Keratinocyte (primary cell): Measurements from ENCODE around the gene SLC44A5. TPM values are rescaled to one million over a fixed set of nuclear protein-coding genes. Genes with fewer than 3 reads are reported as not detected.

Source experiments
- DNase-seq: peaks from one replicate; pipeline ENCODE4 v3.0.0-alpha.2; 2011; ENCODE audit warnings: low read depth, missing footprints, low spot score
- FAIRE-seq: peaks from 2 replicates; lab custom pipeline; 2011; peaks lifted over from hg19 to GRCh38; lab: Jason Lieb, UNC
- H2AFZ ChIP-seq: 2 replicates; pipeline ENCODE4 v1.6.0; 2012; ENCODE audit warnings: low read length, control low read depth, inconsistent platforms; ENCODE audit not compliant: control insufficient read depth
- H3K27ac ChIP-seq: 2 replicates; pipeline ENCODE4 v1.5.1; 2011; ENCODE audit warnings: low read length; ENCODE audit not compliant: control insufficient read depth, insufficient read depth
- H3K27me3 ChIP-seq: 3 replicates; pipeline ENCODE4 v1.6.0; 2011; ENCODE audit warnings: low read length; ENCODE audit not compliant: control insufficient read depth, insufficient read depth; ENCODE audit errors: extremely low read depth
- H3K36me3 ChIP-seq, 2 experiments: 2 replicates in 1 of 2; 3 replicates in 1 of 2; pipeline ENCODE4 v1.5.1; 2011; ENCODE audit warnings: low read length in 2 of 2, mild to moderate bottlenecking in 1 of 2; ENCODE audit not compliant: control insufficient read depth in 2 of 2, insufficient read depth in 2 of 2; ENCODE audit errors: extremely low read depth in 1 of 2
- H3K4me1 ChIP-seq: 3 replicates; pipeline ENCODE4 v1.5.1; 2011; ENCODE audit warnings: low read length; ENCODE audit not compliant: control insufficient read depth, insufficient read depth; ENCODE audit errors: extremely low read depth
- H3K4me2 ChIP-seq: 3 replicates; pipeline ENCODE4 v1.6.0; 2011; ENCODE audit warnings: low read depth, low read length; ENCODE audit not compliant: control insufficient read depth, insufficient read depth; ENCODE audit errors: extremely low read depth
- H3K4me3 ChIP-seq, 3 experiments: fragments of 200-600 bp in 1 of 3; sonication (generic) in 1 of 3; 2 replicates in 2 of 3; 3 replicates in 1 of 3; pipeline ENCODE4 v1.5.1; 2011 to 2016; ENCODE audit warnings: low read length in 3 of 3, mild to moderate bottlenecking in 3 of 3, control low read depth in 2 of 3, inconsistent platforms in 1 of 3, low read depth in 1 of 3, mixed read lengths in 1 of 3, mixed run types in 1 of 3, moderate library complexity in 1 of 3; ENCODE audit not compliant: control insufficient read depth in 2 of 3, insufficient read depth in 2 of 3; ENCODE audit errors: extremely low read depth in 1 of 3
- H3K79me2 ChIP-seq: 2 replicates; pipeline ENCODE4 v1.6.0; 2012; ENCODE audit warnings: low read length; ENCODE audit not compliant: control insufficient read depth, insufficient read depth
- H3K9ac ChIP-seq: 3 replicates; pipeline ENCODE4 v1.6.0; 2011; ENCODE audit warnings: low read length; ENCODE audit not compliant: control insufficient read depth, insufficient read depth; ENCODE audit errors: extremely low read depth
- H3K9me1 ChIP-seq: 3 replicates; pipeline ENCODE4 v1.6.0; 2011; ENCODE audit warnings: low read length; ENCODE audit not compliant: control insufficient read depth, insufficient read depth; ENCODE audit errors: extremely low read depth
- H3K9me3 ChIP-seq: 2 replicates; pipeline ENCODE4 v1.5.1; 2012; ENCODE audit warnings: low read depth, low read length; ENCODE audit not compliant: control insufficient read depth
- H4K20me1 ChIP-seq: 3 replicates; pipeline ENCODE4 v1.6.0; 2011; ENCODE audit warnings: low read length; ENCODE audit not compliant: control insufficient read depth, insufficient read depth; ENCODE audit errors: extremely low read depth
- EZH2 ChIP-seq: IDR thresholded peaks from one replicate; pipeline ENCODE4 v1.6.1; 2012; ENCODE audit warnings: inconsistent platforms, mild to moderate bottlenecking, low read length, moderate library complexity
- dilution Hi-C: fragments of 300-500 bp; cut with MboI; formaldehyde crosslinking; loops from one replicate; pipeline ENCODE4 v1.7.0; 2020; ENCODE audit warnings: low sequenced_read_pairs; ENCODE audit not compliant: extremely low pct_ligation_motif_present
- polyA plus RNA-seq, 5 experiments: library from polyadenylated mRNA; depleted of rRNA in 3 of 5; stranded (reverse) in 3 of 5; stranded (forward) in 1 of 5; unstranded in 1 of 5; fragments of >200 nt; gene quantifications; 1 replicate in 1 of 5; 2 replicates in 3 of 5; 3 replicates in 1 of 5; pipeline versions ENCODE4 v1.2.1 to v1.2.3, GENCODE V29; 2011 to 2012; ENCODE audit warnings: missing spikeins in 2 of 5, low read depth in 1 of 5, low replicate concordance in 1 of 5
- TF ChIP-seq, protein P1 (sequence below), 3 experiments: IDR thresholded peaks in 1 of 3; conservative IDR thresholded peaks in 1 of 3; optimal IDR thresholded peaks in 1 of 3; 2 replicates in 2 of 3; 3 replicates in 1 of 3; pipeline versions ENCODE3 to v1.5.1; 2011; ENCODE audit warnings: low read length in 3 of 3, mild to moderate bottlenecking in 3 of 3, moderate library complexity in 2 of 3, control low read depth in 1 of 3, inconsistent platforms in 1 of 3; ENCODE audit not compliant: insufficient read depth in 2 of 3; ENCODE audit errors: extremely low read depth in 1 of 3

Gene SLC44A5
- polyA plus RNA-seq, 1 donor (not counting 4 experiments of a cell fraction or from before 2014, with no cell fraction given): 0.72 TPM

DNA sequence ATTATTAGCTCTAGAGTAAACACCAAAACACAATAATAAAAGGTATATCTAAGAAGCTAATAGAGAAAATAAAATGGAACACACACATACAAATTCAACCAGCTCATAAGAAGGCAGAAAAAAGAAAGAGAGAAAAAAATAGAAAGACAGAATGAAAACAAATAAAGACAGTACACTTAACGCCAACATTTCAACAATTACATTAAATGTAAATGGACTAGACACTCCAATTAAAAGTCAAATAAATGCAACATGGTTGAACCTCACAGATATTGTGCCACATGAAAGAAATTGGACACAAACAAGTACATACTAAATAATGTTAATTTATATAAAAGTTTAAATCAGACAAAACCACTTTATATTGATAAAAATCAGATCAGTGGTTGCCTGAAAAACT lies 56.0 kb downstream of the SLC44A5 start:
- Histone ChIP-seq H3K9me1 (no peaks in the 10 kb centered on the region), H3K4me3 (no peak overlapping the region), H3K27ac (no peak overlapping the region), H3K9me3 (no peaks in the 10 kb centered on the region), H3K4me1 (no peaks in the 10 kb centered on the region), H3K9ac (no peak overlapping the region), H3K36me3 (no peaks in the 10 kb centered on the region), H2AFZ (no peak overlapping the region), H3K79me2 (no peaks in the 10 kb centered on the region), H4K20me1 (no peaks in the 10 kb centered on the region), H3K4me2 (no peak overlapping the region), H3K27me3 (no peaks in the 10 kb centered on the region)
- FAIRE-seq (no peak), DNase-seq (no peak)
- dilution Hi-C loops: no loop called here
- TF ChIP-seq, protein P1, sequence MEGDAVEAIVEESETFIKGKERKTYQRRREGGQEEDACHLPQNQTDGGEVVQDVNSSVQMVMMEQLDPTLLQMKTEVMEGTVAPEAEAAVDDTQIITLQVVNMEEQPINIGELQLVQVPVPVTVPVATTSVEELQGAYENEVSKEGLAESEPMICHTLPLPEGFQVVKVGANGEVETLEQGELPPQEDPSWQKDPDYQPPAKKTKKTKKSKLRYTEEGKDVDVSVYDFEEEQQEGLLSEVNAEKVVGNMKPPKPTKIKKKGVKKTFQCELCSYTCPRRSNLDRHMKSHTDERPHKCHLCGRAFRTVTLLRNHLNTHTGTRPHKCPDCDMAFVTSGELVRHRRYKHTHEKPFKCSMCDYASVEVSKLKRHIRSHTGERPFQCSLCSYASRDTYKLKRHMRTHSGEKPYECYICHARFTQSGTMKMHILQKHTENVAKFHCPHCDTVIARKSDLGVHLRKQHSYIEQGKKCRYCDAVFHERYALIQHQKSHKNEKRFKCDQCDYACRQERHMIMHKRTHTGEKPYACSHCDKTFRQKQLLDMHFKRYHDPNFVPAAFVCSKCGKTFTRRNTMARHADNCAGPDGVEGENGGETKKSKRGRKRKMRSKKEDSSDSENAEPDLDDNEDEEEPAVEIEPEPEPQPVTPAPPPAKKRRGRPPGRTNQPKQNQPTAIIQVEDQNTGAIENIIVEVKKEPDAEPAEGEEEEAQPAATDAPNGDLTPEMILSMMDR (optimal IDR thresholded peaks at IDR 0.05 in 1 of 3, IDR thresholded peaks at IDR 0.05 in 1 of 3, conservative IDR thresholded peaks at IDR 0.05 in 1 of 3; ENCODE audit: extremely low read depth in 1 of 3, insufficient read depth in 2 of 3, low read length in 3 of 3): no peak
- no peak for TF ChIP-seq EZH2

DNA sequence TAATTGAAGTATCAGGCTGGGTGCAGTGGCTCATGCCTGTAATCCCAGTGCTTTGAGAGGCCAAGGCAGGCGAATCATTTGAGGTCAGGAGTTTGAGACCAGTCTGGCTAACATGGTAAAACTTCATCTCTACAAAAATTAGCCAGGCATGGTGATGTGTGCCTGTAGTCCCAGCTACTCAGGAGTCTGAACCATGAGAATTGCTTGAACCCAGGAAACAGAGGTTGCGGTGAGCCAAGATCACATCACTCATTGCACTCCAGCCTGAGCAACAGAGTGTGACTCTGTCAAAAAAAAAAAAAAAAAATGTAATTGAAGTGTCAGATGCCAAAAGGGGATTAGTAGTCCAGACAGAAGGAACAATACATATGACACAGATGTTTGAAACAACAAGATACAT lies 56.7 kb downstream of the SLC44A5 start:
- Histone ChIP-seq H3K4me3 (no peak overlapping the region), H3K9me1 (no peaks in the 10 kb centered on the region), H3K4me2 (no peak overlapping the region), H2AFZ (no peak overlapping the region), H3K79me2 (no peaks in the 10 kb centered on the region), H3K4me1 (no peaks in the 10 kb centered on the region), H3K9ac (no peak overlapping the region), H4K20me1 (no peaks in the 10 kb centered on the region), H3K9me3 (no peaks in the 10 kb centered on the region), H3K27me3 (no peaks in the 10 kb centered on the region), H3K36me3 (no peaks in the 10 kb centered on the region), H3K27ac (no peak overlapping the region)
- dilution Hi-C loops: no loop called here
- FAIRE-seq (no peak), DNase-seq (no peak)
- TF ChIP-seq, protein P1 (optimal IDR thresholded peaks at IDR 0.05 in 1 of 3, IDR thresholded peaks at IDR 0.05 in 1 of 3, conservative IDR thresholded peaks at IDR 0.05 in 1 of 3; ENCODE audit: extremely low read depth in 1 of 3, insufficient read depth in 2 of 3, low read length in 3 of 3): no peak
- TF ChIP-seq EZH2: no peak
